ENCODE data around the gene PRUNE2. TPM values are rescaled to one million over a fixed set of nuclear protein-coding genes. Genes with fewer than 3 reads are reported as not detected.
"Not testable (repeated sequence)": the region's sequence is repeated elsewhere in the genome, so short reads cannot be mapped to it uniquely, and the experiment has no call there.

The PRUNE2 gene
- 4.1 and 8.8 TPM in 2 replicates for total RNA-seq
- polyA plus RNA-seq: 0.46 and 3.4 TPM in 2 replicates

- under 1% methylated on average over 56 of the region's 79 CpGs for WGBS (ENCODE audit: low lambda C conversion rate, missing lambda C conversion rate)
- Histone ChIP-seq H3K4me2 (peak within 1 kb of the TSS; percentile 90), H2AFZ (no peak within 1 kb of the TSS), H4K20me1 (ENCODE audit: insufficient read depth, poor library complexity, severe bottlenecking) (no peaks in the 10 kb centered on the region), H3K9me2 (replicated peaks; ENCODE audit: insufficient read depth) (no peaks in the 10 kb centered on the region), H3K4me1 (ENCODE audit: insufficient read depth) (peaks cover 13% of the 10 kb centered on the region), H3K9me3 (ENCODE audit: low read depth) (no peaks in the 10 kb centered on the region), H3K36me3 (replicated peaks; ENCODE audit: insufficient read depth, low read depth) (no peaks in the 10 kb centered on the region), H3K4me3 (peak within 1 kb of the TSS; percentile 24), H3K79me2 (no peaks in the 10 kb centered on the region), H3K27me3 (peaks cover 89% of the 10 kb centered on the region), H3K27ac (no peak within 1 kb of the TSS)
- TF ChIP-seq EZH2phosphoT487 (IDR thresholded peaks at IDR 0.05; ENCODE audit: low read depth, severe bottlenecking, unreplicated experiment): peak; percentile 97
- no peak for TF ChIP-seq CTCF (IDR thresholded peaks at IDR 0.05; ENCODE audit: poor library complexity)
- TF ChIP-seq EZH2 (IDR thresholded peaks at IDR 0.05; ENCODE audit: borderline replicate concordance): no peak
- DNase-seq (ENCODE audit: low spot score): peak; percentile 92
These were observed at the start of gene PRUNE2 for GRCh38 chr9:76905791-76906646. Gene PRUNE2 (minus strand): TSS chr9:76906114. CDS start chr9:76905963, 151 bp downstream.

GRCh38 chr9:76955406-76955805 is 49.5 kb upstream of the PRUNE2 start:
- H2AFZ ChIP-seq; H4K20me1 ChIP-seq (ENCODE audit: insufficient read depth, poor library complexity, severe bottlenecking); H3K4me2 ChIP-seq; H3K36me3 ChIP-seq (replicated peaks; ENCODE audit: insufficient read depth, low read depth); H3K27ac ChIP-seq; H3K4me1 ChIP-seq (ENCODE audit: insufficient read depth); H3K79me2 ChIP-seq; H3K9me2 ChIP-seq (replicated peaks; ENCODE audit: insufficient read depth); H3K9me3 ChIP-seq (ENCODE audit: low read depth); H3K27me3 ChIP-seq; DNase-seq (ENCODE audit: low spot score); H3K4me3 ChIP-seq: not testable (repeated sequence)
- 97% methylated on average over 18 of the region's 23 CpGs for WGBS (ENCODE audit: low lambda C conversion rate, missing lambda C conversion rate)

- Histone ChIP-seq H3K9me2 (replicated peaks; ENCODE audit: insufficient read depth) (no peaks in the 10 kb centered on the region), H2AFZ (no peak overlapping the region), H3K4me1 (ENCODE audit: insufficient read depth) (no peaks in the 10 kb centered on the region), H3K4me2 (no peak overlapping the region), H3K27me3 (no peaks in the 10 kb centered on the region), H4K20me1 (ENCODE audit: insufficient read depth, poor library complexity, severe bottlenecking) (no peaks in the 10 kb centered on the region), H3K27ac (no peak overlapping the region), H3K4me3 (no peak overlapping the region), H3K36me3 (replicated peaks; ENCODE audit: insufficient read depth, low read depth) (no peaks in the 10 kb centered on the region), H3K79me2 (no peaks in the 10 kb centered on the region), H3K9me3 (ENCODE audit: low read depth) (no peaks in the 10 kb centered on the region)
- 82% methylated on average over 4 of the region's 4 CpGs for WGBS (ENCODE audit: low lambda C conversion rate, missing lambda C conversion rate)
- no peak for DNase-seq (ENCODE audit: low spot score)
- TF ChIP-seq EZH2phosphoT487 (IDR thresholded peaks at IDR 0.05; ENCODE audit: low read depth, severe bottlenecking, unreplicated experiment) (no peak), EZH2 (IDR thresholded peaks at IDR 0.05; ENCODE audit: borderline replicate concordance) (no peak), CTCF (IDR thresholded peaks at IDR 0.05; ENCODE audit: poor library complexity) (no peak)
These were observed 44.0 kb upstream of the PRUNE2 start for GRCh38 chr9:76949865-76950264.

- WGBS (ENCODE audit: low lambda C conversion rate, missing lambda C conversion rate): 95% methylated on average over 2 of the region's 2 CpGs
- Histone ChIP-seq H3K27ac (no peak overlapping the region), H3K4me2 (no peak overlapping the region), H3K4me3 (no peak overlapping the region), H3K9me3 (ENCODE audit: low read depth) (no peaks in the 10 kb centered on the region), H3K27me3 (no peaks in the 10 kb centered on the region), H3K79me2 (no peaks in the 10 kb centered on the region), H3K9me2 (replicated peaks; ENCODE audit: insufficient read depth) (no peaks in the 10 kb centered on the region), H4K20me1 (ENCODE audit: insufficient read depth, poor library complexity, severe bottlenecking) (no peaks in the 10 kb centered on the region), H3K36me3 (replicated peaks; ENCODE audit: insufficient read depth, low read depth) (no peaks in the 10 kb centered on the region), H2AFZ (no peak overlapping the region), H3K4me1 (ENCODE audit: insufficient read depth) (no peaks in the 10 kb centered on the region)
- TF ChIP-seq EZH2 (IDR thresholded peaks at IDR 0.05; ENCODE audit: borderline replicate concordance): no peak
- TF ChIP-seq EZH2phosphoT487 (IDR thresholded peaks at IDR 0.05; ENCODE audit: low read depth, severe bottlenecking, unreplicated experiment): no peak
- TF ChIP-seq CTCF (IDR thresholded peaks at IDR 0.05; ENCODE audit: poor library complexity): no peak
- DNase-seq (ENCODE audit: low spot score): no peak
These were observed 38.1 kb upstream of the PRUNE2 start for GRCh38 chr9:76944011-76944410.

Data from hepatocyte (in vitro differentiated cells).